GM18873 (cell line): Measurements from ENCODE around the gene PDE4DIP.
"Not testable (repeated sequence)": the region's sequence is repeated elsewhere in the genome, so short reads cannot be mapped to it uniquely, and the experiment has no call there.

Experiments used
- ATAC-seq: cut with Tn5 transposase; IDR thresholded peaks from one replicate; pipeline ENCODE4 v1.9.1; 2021; ENCODE audit warnings: mild to moderate bottlenecking, moderate library complexity, moderate number of reproducible peaks; ENCODE audit not compliant: unreplicated experiment, low FRiP score

Gene PDE4DIP

DNA sequence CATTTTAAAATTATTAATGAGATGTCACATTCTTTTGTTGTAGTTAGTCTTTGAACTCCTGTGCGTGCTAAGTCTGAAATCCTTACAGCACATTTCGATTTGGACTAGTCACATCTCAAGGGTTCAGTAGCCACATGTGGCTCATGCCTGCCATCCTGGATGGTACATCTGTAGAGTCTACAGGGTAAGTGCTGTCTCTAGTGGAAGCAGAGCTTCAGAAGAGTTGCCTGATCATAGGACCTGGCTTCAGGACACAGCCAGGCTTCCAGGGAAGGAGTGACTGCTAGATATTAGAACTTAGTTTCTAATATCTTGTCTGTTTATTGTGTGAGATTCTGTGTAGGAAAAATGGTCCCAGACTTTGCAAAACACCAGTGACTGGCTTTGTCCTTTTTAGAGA lies 72.0 kb downstream of the PDE4DIP start:
- not testable (repeated sequence) for ATAC-seq

DNA sequence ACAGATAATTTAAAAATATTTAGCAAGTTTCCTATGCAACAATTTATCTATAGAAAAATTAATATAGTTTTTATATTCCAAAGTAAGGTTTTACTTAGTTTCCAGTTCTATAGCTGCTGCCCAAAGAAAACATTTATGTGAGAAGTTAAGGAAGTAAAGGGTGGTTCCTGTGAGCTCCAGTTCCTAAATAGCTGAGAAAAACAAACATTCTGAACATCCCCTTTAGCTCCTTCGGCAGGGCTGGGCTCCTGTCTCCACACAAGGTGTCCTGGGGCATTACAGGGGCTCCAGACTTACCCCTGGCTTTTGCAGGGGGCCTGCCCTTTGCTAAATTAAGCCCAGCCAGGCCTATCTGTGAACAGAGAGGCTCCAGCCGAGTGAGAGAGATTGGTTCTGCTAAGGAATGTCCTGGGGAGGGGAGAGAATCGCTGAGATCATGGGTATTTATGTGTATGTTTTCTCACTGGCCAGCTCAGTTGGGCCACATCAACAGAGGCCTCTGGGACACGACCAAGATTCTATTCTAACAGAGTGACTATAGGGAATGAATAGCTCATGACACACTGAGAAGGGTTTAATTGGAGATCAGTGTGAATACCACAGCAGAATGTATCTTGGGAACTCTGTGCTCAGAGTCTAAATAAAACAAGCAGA lies 72.6 kb downstream of the PDE4DIP start:
- not testable (repeated sequence) for ATAC-seq

DNA sequence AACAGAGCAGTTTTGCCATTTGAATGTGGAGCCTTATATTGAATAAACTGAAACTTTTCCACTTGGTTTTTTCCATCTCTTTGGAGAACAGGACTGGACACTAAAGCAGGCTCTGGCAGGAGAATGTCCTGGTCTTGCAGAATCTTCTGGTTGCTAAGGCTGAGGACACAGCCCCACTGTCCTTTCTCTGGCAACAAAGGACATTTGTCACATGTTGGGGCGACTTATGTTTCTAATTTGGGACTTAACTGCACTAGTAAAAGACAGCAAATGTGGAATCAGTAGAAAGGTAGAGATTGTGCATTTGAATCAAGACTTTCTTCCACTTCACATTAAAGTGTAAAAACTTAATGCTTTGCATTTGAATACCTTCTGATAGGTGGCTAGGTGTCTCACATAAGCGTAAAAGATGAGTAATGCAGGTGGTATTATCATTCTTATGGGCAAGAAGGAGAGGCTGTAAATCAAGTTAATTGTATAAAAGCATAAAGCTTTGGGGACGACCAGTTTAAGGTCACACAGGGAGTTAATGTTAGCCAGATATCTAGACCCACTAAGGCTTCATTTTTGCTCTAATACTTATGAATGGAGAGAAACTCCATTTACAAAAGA lies 74.7 kb downstream of the PDE4DIP start:
- not testable (repeated sequence) for ATAC-seq

DNA sequence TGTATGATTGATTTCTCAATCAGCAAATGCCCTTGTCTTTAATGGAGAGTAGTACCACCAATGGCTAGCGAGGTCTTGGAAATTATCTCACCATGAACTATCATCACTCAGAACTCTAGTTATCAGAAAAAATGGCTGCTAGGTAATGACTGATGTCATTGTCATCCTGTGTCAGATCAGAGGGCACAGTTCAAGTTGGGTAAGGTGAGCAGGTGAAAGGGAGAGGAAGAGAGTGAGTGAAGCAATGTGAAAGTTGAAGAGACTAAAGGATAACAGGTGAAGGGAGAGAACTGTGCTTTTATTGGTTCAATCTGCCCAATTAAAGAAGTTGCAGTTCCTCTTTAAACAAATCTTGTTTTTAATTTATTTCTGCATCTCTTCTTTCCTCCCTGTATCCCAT lies 76.8 kb downstream of the PDE4DIP start:
- not testable (repeated sequence) for ATAC-seq

DNA sequence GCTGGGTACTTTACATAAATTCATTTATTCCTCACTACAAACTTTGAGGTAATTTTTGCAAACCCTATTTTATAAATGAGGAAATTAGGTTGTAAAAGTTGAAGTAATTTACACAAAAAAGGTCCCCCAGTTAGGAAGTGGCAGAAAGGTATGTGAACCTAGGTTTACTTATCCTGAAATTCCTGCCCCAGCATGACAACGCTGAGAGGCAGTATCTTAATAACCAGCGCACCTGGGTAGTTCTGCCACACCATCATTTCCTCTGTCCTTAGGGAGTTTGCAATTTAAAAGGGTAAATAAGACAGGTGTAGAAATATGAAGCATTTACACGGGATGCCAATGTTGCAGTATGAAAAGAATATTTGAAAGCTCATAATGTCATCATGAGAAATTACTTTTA lies 79.6 kb downstream of the PDE4DIP start:
- not testable (repeated sequence) for ATAC-seq

DNA sequence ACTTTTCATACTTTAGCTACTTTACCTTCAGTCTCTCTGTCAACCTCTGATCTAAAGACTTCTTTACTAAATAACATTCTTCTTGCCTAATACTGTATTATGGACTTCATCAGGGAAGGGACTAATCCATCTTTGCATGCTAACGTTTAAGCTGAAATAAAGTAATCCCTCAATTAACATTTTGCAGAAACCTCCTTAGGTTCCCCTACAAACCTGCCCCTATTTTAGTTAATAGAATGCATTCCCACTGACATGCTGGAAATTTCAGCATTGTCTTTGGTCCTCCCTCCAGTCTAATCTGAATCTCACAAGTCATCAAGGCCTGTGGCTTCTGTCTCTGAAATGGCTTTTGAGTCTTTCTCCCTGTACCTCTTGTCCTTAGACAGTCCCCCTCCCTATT lies 83.4 kb downstream of the PDE4DIP start:
- not testable (repeated sequence) for ATAC-seq

DNA sequence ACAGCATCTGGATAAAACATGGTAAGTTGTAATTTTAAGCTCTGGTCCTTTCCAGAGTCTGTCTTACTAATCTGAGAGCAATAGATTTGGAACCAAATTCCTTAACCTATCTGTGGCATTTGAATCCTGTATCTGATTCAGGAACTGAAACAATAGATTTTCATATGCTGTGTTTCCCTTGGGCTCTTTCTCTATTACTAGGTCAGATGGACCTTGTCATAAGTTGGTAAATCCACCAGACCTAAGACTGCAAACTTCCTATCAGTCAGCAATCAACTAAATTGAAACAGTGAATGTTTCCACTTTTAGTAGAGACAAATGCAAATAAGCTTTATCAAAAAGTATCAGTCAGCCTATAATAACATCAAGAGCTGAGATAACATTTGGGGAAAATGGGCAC lies 85.0 kb downstream of the PDE4DIP start:
- ATAC-seq = not testable (repeated sequence)

DNA sequence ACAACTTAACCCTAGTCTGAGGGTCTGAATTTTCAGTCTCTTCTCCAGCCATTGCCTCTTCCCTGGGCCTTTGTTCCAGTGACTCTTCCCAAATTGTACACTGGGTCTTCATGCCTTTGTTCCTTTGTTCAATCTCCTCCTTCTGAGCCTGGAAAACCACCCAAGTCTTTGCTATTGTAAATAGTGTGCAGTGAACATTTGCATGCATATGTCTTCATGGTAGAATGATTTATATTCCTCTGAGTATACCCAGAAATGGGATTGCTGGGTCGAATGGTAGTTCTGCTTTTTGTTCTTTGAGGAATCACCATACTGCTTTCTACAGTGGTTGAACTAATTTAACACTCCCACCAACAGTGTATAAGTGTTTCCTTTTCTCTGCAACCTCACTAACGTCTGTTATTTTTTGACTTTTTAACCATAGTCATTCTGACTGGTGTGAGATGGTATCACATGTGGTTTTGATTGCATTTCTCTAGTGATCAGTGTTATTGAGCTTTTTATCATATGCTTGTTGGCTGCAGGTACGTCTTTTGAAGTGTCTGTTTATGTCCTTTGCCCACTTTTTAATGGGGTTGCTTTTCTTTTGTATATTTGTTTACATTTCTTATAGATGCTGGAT lies 91.3 kb downstream of the PDE4DIP start:
- not testable (repeated sequence) for ATAC-seq

DNA sequence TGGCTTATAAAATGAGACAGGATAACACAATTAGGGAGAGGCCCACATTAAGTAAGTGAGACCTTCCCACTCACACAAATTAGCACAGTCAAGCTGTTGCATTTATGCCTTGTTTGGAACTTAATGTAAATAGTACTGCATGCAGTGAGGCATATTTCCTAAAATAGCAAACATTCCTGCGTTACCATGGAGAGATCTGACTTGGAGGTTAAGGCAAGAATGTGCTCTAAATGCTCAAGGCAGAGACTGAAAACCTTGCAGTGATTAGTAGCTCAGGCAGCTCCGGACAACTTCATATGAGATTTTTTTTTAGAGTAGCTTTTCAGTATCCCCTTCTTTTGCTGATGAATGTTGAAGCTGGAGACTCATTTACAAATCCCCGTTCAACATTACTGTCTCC lies 98.7 kb downstream of the PDE4DIP start:
- ATAC-seq = not testable (repeated sequence)

DNA sequence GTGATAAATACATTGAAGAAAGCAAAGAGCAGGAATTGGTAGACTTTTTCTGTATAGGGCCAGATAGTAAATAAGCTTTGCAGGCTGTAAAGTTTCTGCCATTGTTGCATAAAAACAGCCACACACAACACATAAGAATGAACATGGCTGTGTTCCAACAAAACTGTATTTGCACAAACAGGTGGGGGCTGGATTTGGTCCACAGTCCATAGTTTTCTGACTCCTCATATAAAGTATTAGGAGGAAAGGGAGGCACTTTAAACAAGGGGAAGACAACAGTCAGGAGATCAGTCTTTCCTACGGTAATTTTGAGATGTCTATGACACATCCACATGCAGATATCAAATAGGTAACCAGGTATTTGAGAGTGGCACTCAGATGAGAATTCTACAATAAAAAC lies 100.9 kb downstream of the PDE4DIP start:
- not testable (repeated sequence) for ATAC-seq

DNA sequence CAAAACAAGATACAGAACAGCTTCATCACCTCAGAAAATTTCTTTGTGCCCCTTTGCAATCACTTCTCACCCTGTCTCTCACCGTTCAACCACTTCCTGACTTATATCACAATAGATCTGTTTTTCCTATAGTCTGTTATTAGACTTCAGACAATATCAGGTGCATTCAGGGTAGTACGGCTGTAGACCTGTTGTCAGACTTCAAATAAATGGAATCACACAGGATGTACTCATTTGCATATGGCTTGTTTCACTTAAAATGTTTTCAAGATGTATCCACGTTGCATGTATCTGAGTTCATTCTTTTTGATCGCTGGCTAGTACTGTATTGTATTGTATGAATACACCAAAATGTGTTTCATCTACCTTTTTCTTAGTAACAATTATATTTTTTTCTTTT lies 104.5 kb downstream of the PDE4DIP start:
- not testable (repeated sequence) for ATAC-seq

DNA sequence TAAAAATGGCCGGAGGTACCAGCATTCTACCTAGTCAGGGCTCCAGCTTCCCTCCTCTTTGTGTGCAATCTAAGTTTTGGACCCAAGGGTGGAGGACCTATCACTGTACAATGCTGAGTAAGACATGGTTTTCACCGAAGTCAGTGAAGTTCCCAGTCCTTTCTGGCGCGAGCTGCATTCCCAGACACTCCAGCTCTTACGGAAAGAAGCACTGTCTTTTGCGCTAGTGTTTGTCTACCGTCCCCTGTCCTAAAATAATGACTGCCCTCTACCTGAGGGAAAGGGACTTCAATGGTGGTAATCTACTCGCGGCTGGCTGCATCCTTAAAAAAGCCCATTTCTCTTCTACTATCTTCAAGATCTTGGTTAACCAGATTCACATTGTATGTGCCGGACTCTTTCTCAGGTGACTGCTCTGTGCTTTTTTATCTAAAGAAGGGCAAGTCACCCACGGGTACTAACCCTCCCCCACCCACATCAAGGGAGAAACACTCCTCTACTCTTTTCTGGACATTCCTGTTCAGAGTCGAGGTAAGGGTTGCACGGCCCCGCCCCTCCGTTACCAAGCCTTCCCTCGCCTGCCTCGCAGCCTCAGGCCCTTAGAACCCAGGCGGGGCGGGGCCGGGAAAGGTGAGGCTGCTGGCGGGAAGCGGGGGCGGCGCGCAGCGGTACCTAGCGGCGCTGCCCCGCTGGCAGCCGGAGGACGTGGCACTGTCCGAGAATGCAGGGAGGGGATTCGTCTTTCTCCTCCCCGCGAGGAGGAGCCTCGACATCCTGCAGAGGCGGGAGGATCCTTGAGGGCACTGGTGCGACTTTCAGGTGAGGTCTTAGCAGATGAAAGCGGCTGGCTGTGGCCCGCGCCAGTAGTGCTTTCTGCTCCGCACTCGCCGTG lies 107.4 kb downstream of the PDE4DIP start:
- peak; percentile 56 for ATAC-seq

DNA sequence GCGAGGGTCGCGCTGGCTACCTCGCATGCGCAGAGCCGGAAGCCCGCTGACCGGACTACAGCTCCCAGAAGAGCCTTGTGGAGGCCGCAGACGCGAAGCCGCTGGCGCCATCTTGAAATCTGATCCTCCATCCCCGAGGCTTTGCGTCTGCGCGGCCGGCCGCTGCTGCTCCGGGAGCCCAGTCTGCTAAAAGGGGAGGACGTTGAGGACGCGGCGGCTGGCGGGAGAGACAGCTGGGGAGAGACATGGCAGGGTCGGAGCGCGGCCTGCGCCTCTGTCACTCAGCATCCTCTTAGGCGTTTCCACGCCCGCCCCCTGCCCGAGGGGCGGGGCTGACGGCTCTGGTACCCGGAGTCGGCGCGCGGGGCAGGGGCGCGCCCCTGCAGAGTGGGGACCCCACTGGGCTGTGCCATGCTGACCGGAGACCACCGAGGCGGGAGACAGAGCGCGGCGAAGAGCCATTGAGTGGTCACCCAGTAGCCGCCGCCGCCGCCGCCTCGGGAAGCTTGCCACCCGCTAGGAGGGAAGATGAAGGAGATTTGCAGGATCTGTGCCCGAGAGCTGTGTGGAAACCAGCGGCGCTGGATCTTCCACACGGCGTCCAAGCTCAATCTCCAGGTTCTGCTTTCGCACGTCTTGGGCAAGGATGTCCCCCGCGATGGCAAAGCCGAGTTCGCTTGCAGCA lies 108.2 kb downstream of the PDE4DIP start:
- peak; percentile 80 for ATAC-seq

DNA sequence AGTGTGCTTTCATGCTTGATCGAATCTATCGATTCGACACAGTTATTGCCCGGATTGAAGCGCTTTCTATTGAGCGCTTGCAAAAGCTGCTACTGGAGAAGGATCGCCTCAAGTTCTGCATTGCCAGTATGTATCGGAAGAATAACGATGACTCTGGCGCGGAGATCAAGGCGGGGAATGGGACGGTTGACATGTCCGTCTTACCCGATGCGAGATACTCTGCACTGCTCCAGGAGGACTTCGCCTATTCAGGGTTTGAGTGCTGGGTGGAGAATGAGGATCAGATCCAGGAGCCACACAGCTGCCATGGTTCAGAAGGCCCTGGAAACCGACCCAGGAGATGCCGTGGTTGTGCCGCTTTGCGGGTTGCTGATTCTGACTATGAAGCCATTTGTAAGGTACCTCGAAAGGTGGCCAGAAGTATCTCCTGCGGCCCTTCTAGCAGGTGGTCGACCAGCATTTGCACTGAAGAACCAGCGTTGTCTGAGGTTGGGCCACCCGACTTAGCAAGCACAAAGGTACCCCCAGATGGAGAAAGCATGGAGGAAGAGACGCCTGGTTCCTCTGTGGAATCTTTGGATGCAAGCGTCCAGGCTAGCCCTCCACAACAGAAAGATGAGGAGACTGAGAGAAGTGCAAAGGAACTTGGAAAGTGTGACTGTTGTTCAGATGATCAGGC lies 108.8 kb downstream of the PDE4DIP start:
- not testable (repeated sequence) for ATAC-seq

DNA sequence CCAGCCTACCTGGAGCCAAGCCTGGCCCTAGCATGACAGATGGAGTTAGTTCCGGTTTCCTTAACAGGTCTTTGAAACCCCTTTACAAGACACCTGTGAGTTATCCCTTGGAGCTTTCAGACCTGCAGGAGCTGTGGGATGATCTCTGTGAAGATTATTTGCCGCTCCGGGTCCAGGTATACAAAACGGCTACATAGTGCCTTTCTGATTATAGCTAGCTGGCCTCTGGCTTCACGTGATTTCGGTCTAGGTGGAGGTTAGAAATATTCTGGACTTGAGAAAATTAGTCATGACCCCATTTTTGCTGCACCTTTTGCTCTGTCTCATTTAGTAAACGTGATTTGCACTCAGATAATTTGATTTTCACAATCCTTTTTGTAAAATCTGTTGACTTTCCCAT lies 109.5 kb downstream of the PDE4DIP start:
- ATAC-seq = not testable (repeated sequence)

DNA sequence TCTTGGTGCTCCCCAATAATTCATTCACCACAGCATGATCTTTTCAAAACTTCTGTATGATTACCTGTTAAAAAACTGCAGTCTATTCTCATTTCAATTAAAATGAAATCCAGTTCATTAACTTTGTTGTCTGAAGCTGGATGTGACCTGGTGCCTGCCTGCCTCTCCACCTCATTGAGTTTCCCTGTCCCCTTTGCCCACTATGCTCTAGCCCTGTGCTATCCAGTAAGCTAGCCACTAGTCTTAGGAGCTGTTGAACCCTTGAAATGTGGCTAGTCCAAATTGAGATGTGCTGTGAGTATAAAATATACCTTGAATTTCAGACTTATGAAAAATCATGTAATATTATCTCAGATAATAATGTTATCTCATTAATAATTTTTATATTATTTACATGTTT lies 114.1 kb downstream of the PDE4DIP start:
- ATAC-seq = not testable (repeated sequence)

DNA sequence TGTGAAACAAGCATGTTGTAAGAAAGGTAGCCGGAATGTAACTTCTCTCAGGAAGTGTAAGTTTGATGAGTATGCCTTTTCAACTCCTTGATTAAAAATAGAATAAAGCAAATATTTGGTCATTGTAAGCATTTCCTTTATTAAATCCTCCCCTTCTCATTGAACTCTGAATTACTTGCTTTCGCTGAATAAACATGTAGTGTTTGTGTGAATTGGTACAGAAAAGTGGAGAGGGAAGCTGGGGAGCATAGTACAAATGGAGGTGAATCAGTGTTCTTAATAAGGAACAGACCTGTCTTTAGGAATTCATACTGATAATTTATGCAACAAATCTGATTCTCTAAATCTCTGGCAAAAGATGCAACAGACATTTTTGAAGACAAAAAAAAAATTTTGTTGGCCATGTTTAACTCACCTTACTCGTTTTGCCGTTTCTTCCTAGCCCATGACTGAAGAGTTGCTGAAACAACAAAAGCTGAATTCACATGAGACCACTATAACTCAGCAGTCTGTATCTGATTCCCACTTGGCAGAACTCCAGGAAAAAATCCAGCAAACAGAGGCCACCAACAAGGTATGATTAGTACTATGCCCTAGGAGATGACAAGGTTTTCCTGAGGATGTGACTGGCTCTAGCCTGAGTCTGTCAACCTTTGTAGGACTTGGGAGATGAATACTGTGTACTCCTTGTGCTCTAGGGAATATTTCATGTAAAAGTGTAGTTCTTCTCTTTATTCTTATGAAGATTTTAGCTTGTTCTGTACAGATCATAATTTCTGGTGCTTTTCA lies 116.2 kb downstream of the PDE4DIP start:
- not testable (repeated sequence) for ATAC-seq

DNA sequence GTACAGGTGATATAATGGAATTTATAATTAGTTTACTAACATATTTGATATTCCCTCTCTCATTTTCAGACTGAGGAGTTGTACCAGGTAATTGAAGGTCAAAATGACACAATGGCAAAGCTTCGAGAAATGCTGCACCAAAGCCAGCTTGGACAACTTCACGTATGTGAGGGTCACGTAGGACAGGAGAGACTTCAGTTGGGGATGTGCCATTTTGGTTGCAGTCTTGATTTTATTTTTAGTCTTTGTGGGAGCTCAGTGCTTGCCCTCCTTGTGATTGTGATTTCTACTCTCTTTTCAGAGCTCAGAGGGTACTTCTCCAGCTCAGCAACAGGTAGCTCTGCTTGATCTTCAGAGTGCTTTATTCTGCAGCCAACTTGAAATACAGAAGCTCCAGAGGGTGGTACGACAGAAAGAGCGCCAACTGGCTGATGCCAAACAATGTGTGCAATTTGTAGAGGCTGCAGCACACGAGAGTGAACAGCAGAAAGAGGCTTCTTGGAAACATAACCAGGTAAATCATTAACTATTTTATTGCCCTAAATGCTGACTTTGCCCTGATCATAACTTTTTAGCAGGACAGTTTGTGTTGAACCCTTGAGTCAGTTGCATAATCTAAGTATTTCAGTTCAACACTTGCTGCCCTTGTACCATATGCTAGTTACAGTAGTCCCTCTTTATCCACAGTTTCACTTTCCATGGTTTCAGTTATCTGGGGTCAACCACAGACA lies 118.1 kb downstream of the PDE4DIP start:
- ATAC-seq = not testable (repeated sequence)
